AG04449 (cell line): ENCODE results near the gene MET.

Source experiments
- CTCF ChIA-PET: fragments of 350-600 bp; formaldehyde crosslinking; extraction: SDS; loops from one replicate; lab custom pipeline; 2021; ENCODE audit warnings: antibody characterized with exemption; lab: Yijun Ruan, JAX
- POLR2A ChIA-PET: fragments of 400-600, 350-600 bp; formaldehyde crosslinking; extraction: SDS; loops from one replicate; lab custom pipeline; 2020; ENCODE audit warnings: antibody characterized with exemption, inconsistent platforms; lab: Yijun Ruan, JAX
- DNase-seq: peaks from one replicate; pipeline ENCODE4 v3.0.0-alpha.2; 2010; ENCODE audit warnings: low read depth, low spot score
- H3K4me3 ChIP-seq: 2 replicates; pipeline ENCODE4 v1.5.1; 2011; ENCODE audit warnings: low read depth, mild to moderate bottlenecking, control low read depth, low read length
- CTCF ChIP-seq: IDR thresholded peaks from one replicate; pipeline ENCODE4 v1.5.1; 2011; ENCODE audit warnings: mild to moderate bottlenecking, moderate library complexity, low read length, control low read depth, inconsistent platforms; ENCODE audit not compliant: insufficient read depth; ENCODE audit errors: missing control alignments

The MET gene

GRCh38 chr7:116687801-116688201, 15.8 kb downstream of the MET start:
- ChIA-PET CTCF (no interaction called here), POLR2A (interaction anchor here (0.7 kb wide), 1 partner anchor 125 kb away, joined by 3 read pairs; no protein-coding TSS in a partner anchor)
- TF ChIP-seq CTCF: no peak
- no peak overlapping the region for H3K4me3 ChIP-seq
- no peak for DNase-seq

- CTCF ChIA-PET: interaction anchor here (0.8 to 1.3 kb wide), 2 partner anchors 11 to 19 kb away, joined by 3 read pairs; no protein-coding TSS in a partner anchor
- TF ChIP-seq CTCF: no peak
- POLR2A ChIA-PET: interaction anchor here (1.1 kb wide), 1 partner anchor 18 kb away, joined by 5 read pairs; no protein-coding TSS in a partner anchor
- DNase-seq: no peak
- no peak overlapping the region for H3K4me3 ChIP-seq
Measured at GRCh38 chr7:116689790-116690259, 17.8 kb downstream of the MET start.

GRCh38 chr7:116691664-116692063, 19.7 kb downstream of the MET start:
- DNase-seq: no peak
- POLR2A ChIA-PET: interaction anchor here (0.8 kb wide), 1 partner anchor 25 kb away, joined by 4 read pairs; no protein-coding TSS in a partner anchor
- no peak for TF ChIP-seq CTCF
- CTCF ChIA-PET: no interaction called here
- H3K4me3 ChIP-seq: no peak overlapping the region

GRCh38 chr7:116692401-116693308, 20.7 kb downstream of the MET start:
- no peak overlapping the region for H3K4me3 ChIP-seq
- ChIA-PET POLR2A (interaction anchor here (0.8 kb wide), 1 partner anchor 24 kb away, joined by 4 read pairs; no protein-coding TSS in a partner anchor), CTCF (interaction anchor here (0.6 to 1.3 kb wide), 3 partner anchors 12 to 25 kb away, joined by 3 read pairs; no protein-coding TSS in a partner anchor)
- no peak for TF ChIP-seq CTCF
- no peak for DNase-seq

- DNase-seq: no peak
- no peak for TF ChIP-seq CTCF
- ChIA-PET POLR2A (no interaction called here), CTCF (interaction anchor here (1.3 kb wide), 1 partner anchor 25 kb away, joined by 3 read pairs; the partner anchor contains the start of gene MET)
- no peak overlapping the region for H3K4me3 ChIP-seq
Measured at GRCh38 chr7:116696707-116697106, 24.7 kb downstream of the MET start.

GRCh38 chr7:116697152-116697551, 25.2 kb downstream of the MET start:
- TF ChIP-seq CTCF: no peak
- H3K4me3 ChIP-seq: no peak overlapping the region
- ChIA-PET CTCF (no interaction called here), POLR2A (no interaction called here)
- DNase-seq: no peak
